Colonic mucosa (tissue), 4 donors: ENCODE results near the gene ZFHX3. TPM values are rescaled to one million over a fixed set of nuclear protein-coding genes. Genes with fewer than 3 reads are reported as not detected.
"Not testable (repeated sequence)": the region's sequence is repeated elsewhere in the genome, so short reads cannot be mapped to it uniquely, and the experiment has no call there.

Source experiments
- DNase-seq: peaks from one replicate; pipeline ENCODE4 v3.0.0-alpha.2; 2020
- H3K27ac ChIP-seq: fragments of 200-600 bp; one replicate; pipeline ENCODE4 v1.8.0; 2021
- H3K27me3 ChIP-seq: fragments of 200-600 bp; one replicate; pipeline ENCODE4 v1.8.0; 2021
- H3K36me3 ChIP-seq: fragments of 200-600 bp; one replicate; pipeline ENCODE4 v1.8.0; 2021
- H3K4me1 ChIP-seq: fragments of 200-600 bp; one replicate; pipeline ENCODE4 v1.8.0; 2021; ENCODE audit warnings: mild to moderate bottlenecking
- H3K4me3 ChIP-seq: fragments of 200-600 bp; one replicate; pipeline ENCODE4 v1.8.0; 2021
- H3K9ac ChIP-seq, 2 donors: one replicate each; pipeline ENCODE4 v1.7.0; 2013; ENCODE audit warnings: control low read depth in 2 of 2, low read depth in 2 of 2, low read length in 2 of 2
- H3K9me3 ChIP-seq: fragments of 200-600 bp; one replicate; pipeline ENCODE4 v1.8.0; 2021
- CTCF ChIP-seq: fragments of 200-600 bp; IDR thresholded peaks from one replicate; pipeline ENCODE4 v1.8.0; 2022; ENCODE audit warnings: antibody characterized with exemption, mild to moderate bottlenecking
- intact Hi-C: fragments of 100-400 bp; cut with DNase I; formaldehyde crosslinking; loops from one replicate; pipeline ENCODE4 v1.14.1; 2022
- total RNA-seq, 2 donors: library from RNA; stranded (reverse); fragmentation: NEBNext Ultra II Directional in 1 of 2; extraction: Animal tissue kit (Norgen Biotek cat#: 25700) in 1 of 2; gene quantifications; one replicate each; pipeline ENCODE4 v1.2.1, GENCODE V29; 2021
- donor health status: healthy.
- donor health status: DM: no; HTN: no; CAD: no.
- donor health status: DM: no; HTN: no; CAD: no.

ZFHX3 gene
- total RNA-seq, 2 donors from 2014 or later = 10.5 to 12.8 TPM

GRCh38 chr16:73012341-73012740 lies 35.6 kb downstream of the ZFHX3 start:
- H3K27ac ChIP-seq = no peak overlapping the region
- H3K36me3 ChIP-seq = no peaks in the 10 kb centered on the region
- H3K9ac ChIP-seq = no peak overlapping the region
- intact Hi-C loops = no loop called here
- TF ChIP-seq CTCF = no peak
- no peak for DNase-seq
- no peak overlapping the region for H3K4me3 ChIP-seq
- no peaks in the 10 kb centered on the region for H3K9me3 ChIP-seq
- H3K4me1 ChIP-seq = peaks cover 6% of the 10 kb centered on the region
- H3K27me3 ChIP-seq = no peaks in the 10 kb centered on the region

GRCh38 chr16:73011926-73012325 lies 36.0 kb downstream of the ZFHX3 start:
- Histone ChIP-seq H3K9ac (no peak overlapping the region), H3K4me3 (no peak overlapping the region), H3K36me3 (no peaks in the 10 kb centered on the region), H3K4me1 (peaks cover 6% of the 10 kb centered on the region), H3K27ac (no peak overlapping the region), H3K9me3 (no peaks in the 10 kb centered on the region), H3K27me3 (no peaks in the 10 kb centered on the region)
- TF ChIP-seq CTCF = no peak
- no peak for DNase-seq
- intact Hi-C loops = no loop called here

- no peaks in the 10 kb centered on the region for H3K36me3 ChIP-seq
- DNase-seq = no peak
- no peak overlapping the region for H3K27ac ChIP-seq
- H3K9me3 ChIP-seq = no peaks in the 10 kb centered on the region
- no peak overlapping the region for H3K4me3 ChIP-seq
- no peak overlapping the region for H3K9ac ChIP-seq
- intact Hi-C loops = no loop called here
- H3K27me3 ChIP-seq = no peaks in the 10 kb centered on the region
- no peak for TF ChIP-seq CTCF
- no peaks in the 10 kb centered on the region for H3K4me1 ChIP-seq
These were observed 37.7 kb downstream of the ZFHX3 start for GRCh38 chr16:73010150-73010676.

- H3K9me3 ChIP-seq, H3K9ac ChIP-seq, H3K4me1 ChIP-seq, H3K36me3 ChIP-seq, DNase-seq, H3K27ac ChIP-seq, H3K4me3 ChIP-seq, intact Hi-C loops, H3K27me3 ChIP-seq: not testable (repeated sequence)
These were observed 38.2 kb downstream of the ZFHX3 start for GRCh38 chr16:73009710-73010109.

GRCh38 chr16:73006026-73006425 lies 41.9 kb downstream of the ZFHX3 start:
- DNase-seq = no peak
- no peak overlapping the region for H3K9ac ChIP-seq
- intact Hi-C loops = no loop called here
- H3K4me1 ChIP-seq = no peaks in the 10 kb centered on the region
- H3K9me3 ChIP-seq = no peaks in the 10 kb centered on the region
- H3K4me3 ChIP-seq = no peak overlapping the region
- no peak for TF ChIP-seq CTCF
- H3K27ac ChIP-seq = no peak overlapping the region
- H3K36me3 ChIP-seq = no peaks in the 10 kb centered on the region
- H3K27me3 ChIP-seq = no peaks in the 10 kb centered on the region

GRCh38 chr16:73002866-73003265 lies 45.1 kb downstream of the ZFHX3 start:
- DNase-seq = no peak
- H3K4me1 ChIP-seq = no peaks in the 10 kb centered on the region
- intact Hi-C loops = no loop called here
- H3K9ac ChIP-seq = no peak overlapping the region
- no peak overlapping the region for H3K27ac ChIP-seq
- H3K27me3 ChIP-seq = no peaks in the 10 kb centered on the region
- no peak overlapping the region for H3K4me3 ChIP-seq
- H3K36me3 ChIP-seq = no peaks in the 10 kb centered on the region
- H3K9me3 ChIP-seq = no peaks in the 10 kb centered on the region
- no peak for TF ChIP-seq CTCF
